Measurements from ENCODE around the gene FBXW8.

The FBXW8 gene

DNA sequence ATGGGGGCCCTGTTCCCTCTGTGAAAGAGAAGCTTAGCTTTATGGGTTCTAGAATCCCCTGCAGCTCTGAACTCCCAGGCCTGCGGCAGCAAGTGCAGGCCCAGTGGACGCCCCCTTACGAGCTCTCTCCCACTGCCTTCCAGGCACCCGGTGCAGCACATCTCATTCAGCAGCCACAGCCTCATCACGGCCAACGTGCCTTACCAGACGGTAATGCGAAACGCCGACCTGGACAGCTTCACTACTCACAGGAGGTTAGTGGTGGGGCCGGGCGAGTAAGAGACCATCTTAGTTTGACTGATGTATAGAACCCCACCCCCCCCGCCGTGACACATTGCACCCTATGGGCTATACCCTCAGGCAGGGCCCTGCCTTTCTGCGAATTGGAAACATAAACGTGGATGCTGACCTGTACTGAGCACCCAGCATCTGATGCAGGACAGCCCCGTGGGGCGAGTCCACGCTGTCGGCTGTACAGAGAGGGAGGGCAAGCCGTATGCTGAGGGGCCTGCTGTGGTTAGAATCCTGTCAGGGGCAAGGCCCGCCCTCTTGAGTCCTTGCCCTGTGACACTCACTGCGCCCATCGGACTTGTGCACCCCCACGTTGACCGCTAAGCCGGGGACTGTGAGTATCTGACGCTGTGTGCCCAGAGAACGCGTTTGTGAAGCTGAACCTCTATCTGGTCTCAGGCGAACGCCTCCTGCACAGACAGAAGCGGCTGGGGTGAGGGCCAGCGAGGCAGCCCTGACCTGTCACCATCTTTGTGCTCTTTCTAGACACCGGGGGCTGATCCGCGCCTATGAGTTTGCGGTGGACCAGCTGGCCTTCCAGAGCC lies 116.7 kb downstream of the FBXW8 start:
- TF ChIP-seq, protein P1, sequence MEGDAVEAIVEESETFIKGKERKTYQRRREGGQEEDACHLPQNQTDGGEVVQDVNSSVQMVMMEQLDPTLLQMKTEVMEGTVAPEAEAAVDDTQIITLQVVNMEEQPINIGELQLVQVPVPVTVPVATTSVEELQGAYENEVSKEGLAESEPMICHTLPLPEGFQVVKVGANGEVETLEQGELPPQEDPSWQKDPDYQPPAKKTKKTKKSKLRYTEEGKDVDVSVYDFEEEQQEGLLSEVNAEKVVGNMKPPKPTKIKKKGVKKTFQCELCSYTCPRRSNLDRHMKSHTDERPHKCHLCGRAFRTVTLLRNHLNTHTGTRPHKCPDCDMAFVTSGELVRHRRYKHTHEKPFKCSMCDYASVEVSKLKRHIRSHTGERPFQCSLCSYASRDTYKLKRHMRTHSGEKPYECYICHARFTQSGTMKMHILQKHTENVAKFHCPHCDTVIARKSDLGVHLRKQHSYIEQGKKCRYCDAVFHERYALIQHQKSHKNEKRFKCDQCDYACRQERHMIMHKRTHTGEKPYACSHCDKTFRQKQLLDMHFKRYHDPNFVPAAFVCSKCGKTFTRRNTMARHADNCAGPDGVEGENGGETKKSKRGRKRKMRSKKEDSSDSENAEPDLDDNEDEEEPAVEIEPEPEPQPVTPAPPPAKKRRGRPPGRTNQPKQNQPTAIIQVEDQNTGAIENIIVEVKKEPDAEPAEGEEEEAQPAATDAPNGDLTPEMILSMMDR (IDR thresholded peaks at IDR 0.05; ENCODE audit: insufficient read depth, low read length) = no peak
- TF ChIP-seq SPI1 (IDR thresholded peaks at IDR 0.05; ENCODE audit: borderline replicate concordance, low read depth) (no peak), POLR2AphosphoS5 (IDR thresholded peaks at IDR 0.05; ENCODE audit: low read depth) (no peak), REST (IDR thresholded peaks at IDR 0.05; ENCODE audit: insufficient replicate concordance, low read depth) (no peak)
- Histone ChIP-seq H3K27ac (replicated peaks) (no peak overlapping the region), H3K4me3 (replicated peaks; ENCODE audit: insufficient read depth, low read length) (no peak overlapping the region), H3K27me3 (ENCODE audit: insufficient read depth, poor library complexity, severe bottlenecking) (no peaks in the 10 kb centered on the region)
- DNase-seq (ENCODE audit: low read depth in 1 of 2, low spot score in 1 of 2) = no peak

DNA sequence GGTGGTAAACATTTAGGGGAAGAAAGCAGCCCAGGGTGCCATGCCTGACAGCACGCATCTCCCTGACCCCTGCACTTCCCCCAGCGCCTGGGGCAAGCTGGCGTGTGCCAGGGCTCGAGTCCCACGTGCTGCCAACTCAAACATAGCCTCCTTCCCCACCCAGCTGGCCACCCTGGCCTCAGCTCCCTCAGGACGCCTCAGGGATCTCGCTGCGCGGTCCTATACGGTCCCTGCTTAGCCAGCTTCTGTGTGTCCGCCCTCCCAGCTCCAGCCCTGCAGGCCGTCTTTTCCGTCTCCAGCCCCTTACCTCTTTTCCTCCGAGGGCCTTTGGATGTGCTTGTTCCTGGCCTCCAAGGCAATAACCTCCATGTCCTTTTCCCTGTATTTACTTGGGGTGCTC lies 117.5 kb downstream of the FBXW8 start:
- H3K27ac ChIP-seq (replicated peaks) = no peak overlapping the region
- TF ChIP-seq, protein P1 (IDR thresholded peaks at IDR 0.05; ENCODE audit: insufficient read depth, low read length) = no peak
- TF ChIP-seq SPI1 (IDR thresholded peaks at IDR 0.05; ENCODE audit: borderline replicate concordance, low read depth) = no peak
- no peak for TF ChIP-seq GABPA (IDR thresholded peaks at IDR 0.05; ENCODE audit: low read depth)
- no peak for TF ChIP-seq POLR2AphosphoS5 (IDR thresholded peaks at IDR 0.05; ENCODE audit: low read depth)
- TF ChIP-seq REST (IDR thresholded peaks at IDR 0.05; ENCODE audit: insufficient replicate concordance, low read depth) = no peak
- DNase-seq (ENCODE audit: low read depth in 1 of 2, low spot score in 1 of 2) = no peak
- no peak overlapping the region for H3K4me3 ChIP-seq (replicated peaks; ENCODE audit: insufficient read depth, low read length)
- no peaks in the 10 kb centered on the region for H3K27me3 ChIP-seq (ENCODE audit: insufficient read depth, poor library complexity, severe bottlenecking)

DNA sequence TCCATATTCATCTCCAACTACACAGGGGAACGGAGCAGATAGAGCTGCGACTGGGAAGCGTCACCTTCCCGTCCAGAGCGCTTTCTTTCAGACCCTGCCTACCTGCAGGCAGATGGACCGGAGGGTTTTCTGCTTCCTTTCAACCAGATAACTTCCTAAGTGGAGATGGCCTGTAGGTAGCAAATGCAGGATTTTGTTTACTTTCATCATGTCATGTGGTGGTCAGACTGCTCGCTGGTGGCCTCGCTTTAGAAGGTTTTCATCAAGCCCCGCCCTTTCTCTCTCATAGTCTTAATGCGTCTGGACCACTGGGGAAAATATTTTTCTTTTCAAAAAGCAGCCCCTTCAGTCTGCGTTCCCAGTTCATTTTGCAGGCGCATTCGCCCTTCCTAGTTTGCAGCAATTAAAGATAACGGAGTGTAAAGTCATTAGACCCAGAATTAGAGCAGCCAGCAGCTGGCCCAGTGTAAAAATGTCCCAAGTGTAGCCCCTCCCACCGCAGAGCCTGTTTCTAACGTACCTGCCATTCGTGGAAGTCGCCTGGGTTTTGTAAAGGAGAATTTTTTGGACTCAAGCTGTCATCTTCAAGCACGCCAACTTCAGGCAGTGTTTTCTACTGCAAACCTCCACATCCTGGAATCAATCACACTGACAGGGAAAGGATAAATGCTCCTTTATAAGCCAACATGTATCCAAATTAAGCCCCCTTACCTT lies 119.6 kb downstream of the FBXW8 start:
- H3K27me3 ChIP-seq (ENCODE audit: insufficient read depth, poor library complexity, severe bottlenecking) = no peaks in the 10 kb centered on the region
- H3K4me3 ChIP-seq (replicated peaks; ENCODE audit: insufficient read depth, low read length) = no peak overlapping the region
- TF ChIP-seq SPI1 (IDR thresholded peaks at IDR 0.05; ENCODE audit: borderline replicate concordance, low read depth) = no peak
- no peak for TF ChIP-seq GABPA (IDR thresholded peaks at IDR 0.05; ENCODE audit: low read depth)
- TF ChIP-seq REST (IDR thresholded peaks at IDR 0.05; ENCODE audit: insufficient replicate concordance, low read depth) = no peak
- no peak for TF ChIP-seq POLR2AphosphoS5 (IDR thresholded peaks at IDR 0.05; ENCODE audit: low read depth)
- TF ChIP-seq, protein P1 (IDR thresholded peaks at IDR 0.05; ENCODE audit: insufficient read depth, low read length) = no peak
- DNase-seq (ENCODE audit: low read depth in 1 of 2, low spot score in 1 of 2) = no peak
- no peak overlapping the region for H3K27ac ChIP-seq (replicated peaks)

Data from HL-60 (cell line).